Measurements from ENCODE around the gene RPS4Y1. TPM values are rescaled to one million over a fixed set of nuclear protein-coding genes. Genes with fewer than 3 reads are reported as not detected.

The RPS4Y1 gene
- polyA plus RNA-seq, 1 of the 3 experiments (the other 2 are of a cell fraction), result not detected

DNA sequence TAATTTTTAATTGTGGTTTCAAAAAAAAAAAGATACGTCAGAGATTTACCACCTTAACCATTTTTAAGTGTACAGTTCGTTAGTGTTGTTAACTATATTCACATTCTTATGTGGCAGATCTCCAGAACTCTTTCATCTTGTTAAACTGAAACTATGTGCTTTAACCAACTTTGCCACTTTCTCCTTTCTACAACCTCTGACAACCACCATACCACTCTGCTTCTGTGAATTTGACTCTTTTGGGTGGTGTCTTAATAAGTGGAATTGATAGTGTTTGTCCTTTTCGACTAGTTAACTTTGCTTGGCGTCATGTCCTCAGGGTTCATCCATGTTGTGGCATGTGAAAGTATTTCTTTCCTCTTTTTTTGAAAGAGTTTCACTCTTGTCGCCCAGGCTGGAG, 15.7 kb downstream of the RPS4Y1 start:
- TF ChIP-seq, protein P1, sequence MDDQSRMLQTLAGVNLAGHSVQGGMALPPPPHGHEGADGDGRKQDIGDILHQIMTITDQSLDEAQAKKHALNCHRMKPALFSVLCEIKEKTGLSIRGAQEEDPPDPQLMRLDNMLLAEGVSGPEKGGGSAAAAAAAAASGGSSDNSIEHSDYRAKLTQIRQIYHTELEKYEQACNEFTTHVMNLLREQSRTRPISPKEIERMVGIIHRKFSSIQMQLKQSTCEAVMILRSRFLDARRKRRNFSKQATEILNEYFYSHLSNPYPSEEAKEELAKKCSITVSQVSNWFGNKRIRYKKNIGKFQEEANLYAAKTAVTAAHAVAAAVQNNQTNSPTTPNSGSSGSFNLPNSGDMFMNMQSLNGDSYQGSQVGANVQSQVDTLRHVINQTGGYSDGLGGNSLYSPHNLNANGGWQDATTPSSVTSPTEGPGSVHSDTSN (IDR thresholded peaks at IDR 0.05), result no peak
- TF ChIP-seq, protein P2, sequence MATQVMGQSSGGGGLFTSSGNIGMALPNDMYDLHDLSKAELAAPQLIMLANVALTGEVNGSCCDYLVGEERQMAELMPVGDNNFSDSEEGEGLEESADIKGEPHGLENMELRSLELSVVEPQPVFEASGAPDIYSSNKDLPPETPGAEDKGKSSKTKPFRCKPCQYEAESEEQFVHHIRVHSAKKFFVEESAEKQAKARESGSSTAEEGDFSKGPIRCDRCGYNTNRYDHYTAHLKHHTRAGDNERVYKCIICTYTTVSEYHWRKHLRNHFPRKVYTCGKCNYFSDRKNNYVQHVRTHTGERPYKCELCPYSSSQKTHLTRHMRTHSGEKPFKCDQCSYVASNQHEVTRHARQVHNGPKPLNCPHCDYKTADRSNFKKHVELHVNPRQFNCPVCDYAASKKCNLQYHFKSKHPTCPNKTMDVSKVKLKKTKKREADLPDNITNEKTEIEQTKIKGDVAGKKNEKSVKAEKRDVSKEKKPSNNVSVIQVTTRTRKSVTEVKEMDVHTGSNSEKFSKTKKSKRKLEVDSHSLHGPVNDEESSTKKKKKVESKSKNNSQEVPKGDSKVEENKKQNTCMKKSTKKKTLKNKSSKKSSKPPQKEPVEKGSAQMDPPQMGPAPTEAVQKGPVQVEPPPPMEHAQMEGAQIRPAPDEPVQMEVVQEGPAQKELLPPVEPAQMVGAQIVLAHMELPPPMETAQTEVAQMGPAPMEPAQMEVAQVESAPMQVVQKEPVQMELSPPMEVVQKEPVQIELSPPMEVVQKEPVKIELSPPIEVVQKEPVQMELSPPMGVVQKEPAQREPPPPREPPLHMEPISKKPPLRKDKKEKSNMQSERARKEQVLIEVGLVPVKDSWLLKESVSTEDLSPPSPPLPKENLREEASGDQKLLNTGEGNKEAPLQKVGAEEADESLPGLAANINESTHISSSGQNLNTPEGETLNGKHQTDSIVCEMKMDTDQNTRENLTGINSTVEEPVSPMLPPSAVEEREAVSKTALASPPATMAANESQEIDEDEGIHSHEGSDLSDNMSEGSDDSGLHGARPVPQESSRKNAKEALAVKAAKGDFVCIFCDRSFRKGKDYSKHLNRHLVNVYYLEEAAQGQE (IDR thresholded peaks at IDR 0.05; ENCODE audit: low read depth, low read length), result no peak
- no peak for TF ChIP-seq EP300 (IDR thresholded peaks at IDR 0.05; ENCODE audit: borderline replicate concordance in 1 of 2, low read depth in 1 of 2, low read length in 1 of 2)
- DNase-seq, result no peak
- Histone ChIP-seq H3K4me3 (ENCODE audit: low read depth in 2 of 2, low read length in 1 of 2) (no peak overlapping the region), H2AFZ (ENCODE audit: low read depth) (no peak overlapping the region), H3K36me3 (replicated peaks in 1 of 2; ENCODE audit: control insufficient read depth in 1 of 2, insufficient read depth in 2 of 2, low read length in 1 of 2) (no peaks in the 10 kb centered on the region), H4K20me1 (ENCODE audit: insufficient read depth) (no peaks in the 10 kb centered on the region), H3K27me3 (ENCODE audit: insufficient read depth) (no peaks in the 10 kb centered on the region), H3K9me2 (no peaks in the 10 kb centered on the region), H3K9ac (no peak overlapping the region), H3K4me2 (no peak overlapping the region), H3K9me3 (no peaks in the 10 kb centered on the region), H3K4me1 (ENCODE audit: control insufficient read depth in 1 of 2, insufficient read depth in 2 of 2, low read depth in 1 of 2, low read length in 1 of 2) (no peaks in the 10 kb centered on the region), H3F3A (replicated peaks; ENCODE audit: insufficient read depth) (no peaks in the 10 kb centered on the region), H3K79me2 (ENCODE audit: insufficient read depth) (no peaks in the 10 kb centered on the region), H3K27ac (ENCODE audit: low read depth in 2 of 2, low read length in 1 of 2) (no peak overlapping the region)
- POLR2A ChIA-PET, result no interaction called here
- CTCF ChIA-PET, result no interaction called here
- WGBS (ENCODE audit: low lambda C conversion rate), result no CpG with 5 or more reads among the region's 5 CpGs

DNA sequence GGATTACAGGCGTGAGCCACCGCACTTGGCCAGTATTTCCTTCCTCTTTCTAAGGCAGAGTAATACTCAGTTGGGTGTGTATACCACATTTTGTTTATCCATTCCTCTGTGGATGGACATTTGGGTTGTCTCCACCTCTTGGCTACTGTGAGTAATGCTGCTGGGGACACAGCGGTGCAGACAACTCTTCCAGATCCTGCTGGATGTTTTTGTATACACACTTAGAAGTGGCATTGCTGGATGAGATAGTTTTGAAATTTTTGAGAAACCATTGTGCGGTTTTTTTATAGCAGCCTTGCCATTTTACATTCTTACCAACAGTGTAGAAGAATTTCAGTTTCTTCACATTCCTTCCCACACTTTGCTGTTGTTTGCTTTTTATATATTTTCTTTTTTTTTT, 16.3 kb downstream of the RPS4Y1 start:
- H2AFZ ChIP-seq (ENCODE audit: low read depth), result no peak overlapping the region
- no peak for TF ChIP-seq FOSL2 (IDR thresholded peaks at IDR 0.05; ENCODE audit: borderline replicate concordance, low read depth)
- TF ChIP-seq, protein P2 (IDR thresholded peaks at IDR 0.05; ENCODE audit: low read depth, low read length), result no peak
- TF ChIP-seq, protein P3, sequence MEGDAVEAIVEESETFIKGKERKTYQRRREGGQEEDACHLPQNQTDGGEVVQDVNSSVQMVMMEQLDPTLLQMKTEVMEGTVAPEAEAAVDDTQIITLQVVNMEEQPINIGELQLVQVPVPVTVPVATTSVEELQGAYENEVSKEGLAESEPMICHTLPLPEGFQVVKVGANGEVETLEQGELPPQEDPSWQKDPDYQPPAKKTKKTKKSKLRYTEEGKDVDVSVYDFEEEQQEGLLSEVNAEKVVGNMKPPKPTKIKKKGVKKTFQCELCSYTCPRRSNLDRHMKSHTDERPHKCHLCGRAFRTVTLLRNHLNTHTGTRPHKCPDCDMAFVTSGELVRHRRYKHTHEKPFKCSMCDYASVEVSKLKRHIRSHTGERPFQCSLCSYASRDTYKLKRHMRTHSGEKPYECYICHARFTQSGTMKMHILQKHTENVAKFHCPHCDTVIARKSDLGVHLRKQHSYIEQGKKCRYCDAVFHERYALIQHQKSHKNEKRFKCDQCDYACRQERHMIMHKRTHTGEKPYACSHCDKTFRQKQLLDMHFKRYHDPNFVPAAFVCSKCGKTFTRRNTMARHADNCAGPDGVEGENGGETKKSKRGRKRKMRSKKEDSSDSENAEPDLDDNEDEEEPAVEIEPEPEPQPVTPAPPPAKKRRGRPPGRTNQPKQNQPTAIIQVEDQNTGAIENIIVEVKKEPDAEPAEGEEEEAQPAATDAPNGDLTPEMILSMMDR (IDR thresholded peaks at IDR 0.05), result no peak
- TF ChIP-seq NRF1 (IDR thresholded peaks at IDR 0.05; ENCODE audit: low read depth, low read length), result no peak
- H3K27me3 ChIP-seq (ENCODE audit: insufficient read depth), result no peaks in the 10 kb centered on the region
- DNase-seq, result no peak
- H3K4me3 ChIP-seq (ENCODE audit: low read depth in 2 of 2, low read length in 1 of 2), result no peak overlapping the region
- no peak overlapping the region for H3K9ac ChIP-seq
- H3K27ac ChIP-seq (ENCODE audit: low read depth in 2 of 2, low read length in 1 of 2), result no peak overlapping the region
- WGBS (ENCODE audit: low lambda C conversion rate), result no CpG with 5 or more reads among the region's 4 CpGs
- no peaks in the 10 kb centered on the region for H3F3A ChIP-seq (replicated peaks; ENCODE audit: insufficient read depth)
- H3K9me2 ChIP-seq, result no peaks in the 10 kb centered on the region
- no peak overlapping the region for H3K4me2 ChIP-seq
- ChIA-PET CTCF (no interaction called here), POLR2A (no interaction called here)
- no peaks in the 10 kb centered on the region for H3K4me1 ChIP-seq (ENCODE audit: control insufficient read depth in 1 of 2, insufficient read depth in 2 of 2, low read depth in 1 of 2, low read length in 1 of 2)
- H3K79me2 ChIP-seq (ENCODE audit: insufficient read depth), result no peaks in the 10 kb centered on the region
- no peaks in the 10 kb centered on the region for H4K20me1 ChIP-seq (ENCODE audit: insufficient read depth)
- H3K9me3 ChIP-seq, result no peaks in the 10 kb centered on the region
- H3K36me3 ChIP-seq (replicated peaks in 1 of 2; ENCODE audit: control insufficient read depth in 1 of 2, insufficient read depth in 2 of 2, low read length in 1 of 2), result no peaks in the 10 kb centered on the region
